GM13977 (cell line): ENCODE measurements around the gene SNCB.

Experiments used
- DNase-seq: peaks from one replicate; pipeline ENCODE4 v3.0.0; 2012; ENCODE audit warnings: low spot score
- CTCF ChIP-seq: IDR thresholded peaks from 2 replicates; pipeline ENCODE4 v1.5.1; 2012; ENCODE audit warnings: mild to moderate bottlenecking, control low read depth; ENCODE audit not compliant: insufficient read depth; ENCODE audit errors: extremely low read depth, missing control alignments
- in situ Hi-C: fragments of 300-500 bp; cut with MboI; formaldehyde crosslinking; loops from one replicate; pipeline ENCODE4 v1.12.0; 2022; ENCODE audit warnings: low sequenced_read_pairs, low pct_unique_long_range_greater_than_20kb, mixed read lengths, inconsistent platforms; ENCODE audit not compliant: unreplicated experiment

The SNCB gene

DNA sequence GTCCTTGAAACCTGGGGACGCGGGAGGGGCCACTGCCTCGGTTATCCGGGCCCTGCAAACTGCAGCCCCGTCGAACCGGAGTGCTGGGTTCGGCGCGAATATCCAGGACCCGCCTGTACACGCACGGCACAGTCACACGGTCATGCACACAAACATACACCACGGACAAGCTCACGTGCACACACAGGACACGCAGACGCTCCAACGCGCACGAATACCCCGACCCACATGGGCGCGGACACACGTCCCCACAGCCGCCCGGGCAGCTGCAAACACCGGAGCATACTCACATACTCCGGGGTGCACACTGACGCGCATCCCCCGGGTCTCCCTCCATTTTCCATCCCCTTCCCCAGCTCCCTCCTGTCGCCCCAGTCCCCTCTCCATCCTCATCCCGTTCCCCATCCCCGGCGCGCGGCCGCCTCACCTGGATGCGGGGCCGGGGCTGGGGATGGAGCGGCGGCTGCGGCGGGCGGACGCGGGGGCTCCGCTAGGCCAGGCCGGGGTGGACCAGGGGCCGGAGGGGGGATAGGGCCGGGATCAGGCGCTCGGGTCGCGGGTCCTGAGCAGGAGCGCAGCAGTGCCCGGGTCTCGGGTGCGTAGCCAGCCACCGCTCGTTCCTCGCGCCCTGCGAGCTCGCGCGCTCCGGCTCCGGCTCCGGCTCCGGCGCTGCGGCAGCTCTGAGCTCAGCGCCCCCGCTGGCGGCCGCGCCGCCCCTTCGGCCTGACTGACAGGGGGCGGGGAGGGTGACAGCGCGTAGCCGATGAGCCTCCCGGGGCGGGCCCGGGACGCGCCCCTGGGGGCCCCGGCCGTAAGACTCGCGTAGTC is at the start of gene SNCB, which contains the start of gene EIF4E1B:
TSS of gene SNCB (minus strand) at position 682 of the 828 bp plus-strand sequence. CDS start 880 bp downstream, outside the sequence.
TSS of gene EIF4E1B (plus strand) at position 823 of the 828 bp plus-strand sequence. CDS start 12,113 bp downstream, outside the sequence.
- in situ Hi-C loops: no loop called here
- TF ChIP-seq CTCF: peak; percentile 16
- peak; percentile 90 for DNase-seq

- TF ChIP-seq CTCF: no peak
- in situ Hi-C loops: no loop called here
- no peak for DNase-seq
These were observed 49.3 kb upstream of the SNCB start for GRCh38 chr5:176679365-176680225.

DNA sequence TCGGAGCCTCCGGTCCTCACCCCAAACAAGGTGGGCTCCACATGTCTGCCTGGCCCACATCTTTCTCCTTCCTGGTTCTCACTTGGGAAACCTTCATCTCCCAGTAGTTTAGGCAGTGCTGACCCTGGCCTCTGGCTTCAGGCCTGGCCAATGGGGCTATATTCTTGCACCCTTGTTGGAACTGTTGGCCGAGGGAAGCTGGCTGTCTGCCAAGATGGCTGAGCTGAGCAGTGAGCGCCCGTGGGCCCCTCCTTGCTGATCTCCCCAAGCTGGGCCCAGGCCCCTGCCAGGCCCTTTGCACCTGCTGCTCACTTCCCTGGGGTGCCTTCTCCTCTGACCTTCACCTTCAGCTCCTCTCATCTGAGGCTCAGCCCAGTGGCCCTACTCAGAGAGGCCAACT is 48.2 kb upstream of the SNCB start:
- no peak for TF ChIP-seq CTCF
- no peak for DNase-seq
- in situ Hi-C loops: no loop called here

DNA sequence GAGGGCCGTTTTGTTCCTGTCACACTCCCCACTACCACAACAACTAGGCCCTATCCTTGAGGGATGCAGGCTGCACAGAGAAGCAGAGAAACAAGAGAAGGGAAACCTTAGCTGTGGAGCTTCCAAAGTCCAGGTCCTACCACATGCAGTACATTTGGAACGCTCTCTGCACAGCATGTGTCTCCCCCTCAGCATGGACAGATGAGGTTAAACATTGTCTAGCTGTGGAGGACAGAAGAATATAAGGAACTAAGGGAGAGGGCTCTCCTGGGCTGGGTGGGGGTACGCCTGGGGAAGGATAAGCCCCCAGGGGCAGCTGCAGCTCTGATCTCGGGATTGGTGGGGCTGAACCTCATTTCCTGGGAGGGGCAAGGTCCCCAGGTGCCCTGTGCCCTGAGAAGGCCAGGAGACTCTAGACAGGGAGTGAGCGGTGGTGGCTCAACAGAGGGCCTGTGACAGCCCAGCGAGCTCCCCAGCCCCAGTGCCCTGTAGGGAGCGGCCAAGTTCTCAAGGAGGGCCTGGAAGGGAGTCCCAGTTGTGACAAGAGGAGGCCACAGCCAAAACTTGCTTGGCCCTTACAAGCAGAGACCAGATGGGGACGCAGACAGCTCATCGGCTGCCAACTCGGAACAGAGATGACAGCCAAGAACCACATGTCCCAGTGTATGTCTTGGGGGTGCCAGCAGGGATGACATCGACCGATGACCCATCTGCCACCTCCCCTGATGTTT is 47.0 kb upstream of the SNCB start:
- DNase-seq: no peak
- in situ Hi-C loops: no loop called here

GRCh38 chr5:176676361-176676824 is 46.1 kb upstream of the SNCB start:
- in situ Hi-C loops: no loop called here
- TF ChIP-seq CTCF: no peak
- DNase-seq: peak; percentile 65

More for the DNA sequence above, 47.0 kb upstream of the SNCB start:
- no peak for TF ChIP-seq CTCF
